ENCODE data around the gene CABP5. TPM values are rescaled to one million over a fixed set of nuclear protein-coding genes. Genes with fewer than 3 reads are reported as not detected.

The CABP5 gene
- polyA plus RNA-seq, 1 donor (not counting 4 experiments of a cell fraction or from before 2014, with no cell fraction given) = not detected

- Histone ChIP-seq H3K9me3 (ENCODE audit: control insufficient read depth, low read depth, low read length) (no peaks in the 10 kb centered on the region), H2AFZ (ENCODE audit: control insufficient read depth, low read length) (no peak overlapping the region), H4K20me1 (ENCODE audit: control insufficient read depth, extremely low read depth, insufficient read depth, low read length) (no peaks in the 10 kb centered on the region), H3K9me1 (ENCODE audit: control insufficient read depth, extremely low read depth, insufficient read depth, low read length) (no peaks in the 10 kb centered on the region), H3K4me2 (ENCODE audit: control insufficient read depth, extremely low read depth, insufficient read depth, low read depth, low read length) (no peak overlapping the region), H3K9ac (ENCODE audit: control insufficient read depth, extremely low read depth, insufficient read depth, low read length) (no peak overlapping the region), H3K27ac (ENCODE audit: control insufficient read depth, insufficient read depth, low read length) (no peak overlapping the region), H3K4me1 (ENCODE audit: control insufficient read depth, extremely low read depth, insufficient read depth, low read length) (no peaks in the 10 kb centered on the region), H3K79me2 (ENCODE audit: control insufficient read depth, insufficient read depth, low read length) (no peaks in the 10 kb centered on the region), H3K4me3 (ENCODE audit: control insufficient read depth in 2 of 3, extremely low read depth in 1 of 3, insufficient read depth in 2 of 3, low read depth in 1 of 3, low read length in 3 of 3) (no peak overlapping the region), H3K36me3 (ENCODE audit: control insufficient read depth in 2 of 2, extremely low read depth in 1 of 2, insufficient read depth in 2 of 2, low read length in 2 of 2) (no peaks in the 10 kb centered on the region), H3K27me3 (ENCODE audit: control insufficient read depth, extremely low read depth, insufficient read depth, low read length) (no peaks in the 10 kb centered on the region)
- dilution Hi-C loops (cut with MboI; ENCODE audit: extremely low pct_ligation_motif_present, low sequenced_read_pairs) = no loop called here
- FAIRE-seq (no peak), DNase-seq (ENCODE audit: low read depth, low spot score) (no peak)
- TF ChIP-seq CTCF (optimal IDR thresholded peaks at IDR 0.05 in 1 of 3, IDR thresholded peaks at IDR 0.05 in 1 of 3, conservative IDR thresholded peaks at IDR 0.05 in 1 of 3; ENCODE audit: extremely low read depth in 1 of 3, insufficient read depth in 2 of 3, low read length in 3 of 3) (no peak), EZH2 (IDR thresholded peaks at IDR 0.05; ENCODE audit: low read length) (no peak)
Measured at GRCh38 chr19:48029431-48029830, 14.4 kb downstream of the CABP5 start.

- dilution Hi-C loops (cut with MboI; ENCODE audit: extremely low pct_ligation_motif_present, low sequenced_read_pairs) = no loop called here
- no peaks in the 10 kb centered on the region for H3K79me2 ChIP-seq (ENCODE audit: control insufficient read depth, insufficient read depth, low read length)
- H3K27me3 ChIP-seq (ENCODE audit: control insufficient read depth, extremely low read depth, insufficient read depth, low read length) = no peaks in the 10 kb centered on the region
- H3K9ac ChIP-seq (ENCODE audit: control insufficient read depth, extremely low read depth, insufficient read depth, low read length) = no peak overlapping the region
- H3K4me3 ChIP-seq (ENCODE audit: control insufficient read depth in 2 of 3, extremely low read depth in 1 of 3, insufficient read depth in 2 of 3, low read depth in 1 of 3, low read length in 3 of 3) = no peak overlapping the region
- DNase-seq (ENCODE audit: low read depth, low spot score) (no peak), FAIRE-seq (no peak)
- H3K27ac ChIP-seq (ENCODE audit: control insufficient read depth, insufficient read depth, low read length) = no peak overlapping the region
- H3K4me2 ChIP-seq (ENCODE audit: control insufficient read depth, extremely low read depth, insufficient read depth, low read depth, low read length) = no peak overlapping the region
- no peaks in the 10 kb centered on the region for H3K4me1 ChIP-seq (ENCODE audit: control insufficient read depth, extremely low read depth, insufficient read depth, low read length)
- TF ChIP-seq EZH2 (IDR thresholded peaks at IDR 0.05; ENCODE audit: low read length) (no peak), CTCF (optimal IDR thresholded peaks at IDR 0.05 in 1 of 3, IDR thresholded peaks at IDR 0.05 in 1 of 3, conservative IDR thresholded peaks at IDR 0.05 in 1 of 3; ENCODE audit: extremely low read depth in 1 of 3, insufficient read depth in 2 of 3, low read length in 3 of 3) (no peak)
- H2AFZ ChIP-seq (ENCODE audit: control insufficient read depth, low read length) = no peak overlapping the region
- H3K36me3 ChIP-seq (ENCODE audit: control insufficient read depth in 2 of 2, extremely low read depth in 1 of 2, insufficient read depth in 2 of 2, low read length in 2 of 2) = no peaks in the 10 kb centered on the region
- H3K9me3 ChIP-seq (ENCODE audit: control insufficient read depth, low read depth, low read length) = no peaks in the 10 kb centered on the region
- no peaks in the 10 kb centered on the region for H4K20me1 ChIP-seq (ENCODE audit: control insufficient read depth, extremely low read depth, insufficient read depth, low read length)
- no peaks in the 10 kb centered on the region for H3K9me1 ChIP-seq (ENCODE audit: control insufficient read depth, extremely low read depth, insufficient read depth, low read length)
Measured at GRCh38 chr19:48025480-48025879, 18.4 kb downstream of the CABP5 start.

Data from keratinocyte (primary cell).